Activated naive CD8-positive, alpha-beta T cell treated with anti-CD3 and anti-CD28 coated beads for 36 hours (primary cell): ENCODE data around the gene IFNL1. TPM values are rescaled to one million over a fixed set of nuclear protein-coding genes. Genes with fewer than 3 reads are reported as not detected.

Experiments used
- DNase-seq: peaks from one replicate; pipeline ENCODE4 v3.0.0; 2021
- H3K27ac Mint-ChIP-seq: one replicate; pipeline ENCODE4 v1.8.0; 2022; ENCODE audit warnings: mild to moderate bottlenecking, moderate library complexity, mixed read lengths
- H3K27me3 Mint-ChIP-seq: one replicate; pipeline ENCODE4 v1.8.0; 2022; ENCODE audit warnings: mild to moderate bottlenecking, mixed read lengths
- H3K36me3 Mint-ChIP-seq: one replicate; pipeline ENCODE4 v1.8.0; 2021; ENCODE audit warnings: mild to moderate bottlenecking, mixed read lengths
- H3K4me1 Mint-ChIP-seq: one replicate; pipeline ENCODE4 v1.8.0; 2021; ENCODE audit warnings: mixed read lengths
- H3K4me3 Mint-ChIP-seq: one replicate; pipeline ENCODE4 v1.8.0; 2022; ENCODE audit warnings: mild to moderate bottlenecking, moderate library complexity, mixed read lengths
- H3K9me3 Mint-ChIP-seq: one replicate; pipeline ENCODE4 v1.8.0; 2022; ENCODE audit warnings: mixed read lengths
- total RNA-seq, 2 experiments: library from RNA; stranded (reverse); gene quantifications; one replicate each; pipeline ENCODE4 v1.2.3, GENCODE V29; 2021

IFNL1 gene
- total RNA-seq, 2 experiments from 2014 or later: not detected

GRCh38 chr19:39310558-39311311 lies 14.5 kb downstream of the IFNL1 start:
- no peak overlapping the region for H3K4me3 Mint-ChIP-seq
- H3K36me3 Mint-ChIP-seq: peaks cover 20% of the 10 kb centered on the region
- H3K4me1 Mint-ChIP-seq: peaks cover 7% of the 10 kb centered on the region
- no peaks in the 10 kb centered on the region for H3K9me3 Mint-ChIP-seq
- H3K27ac Mint-ChIP-seq: no peak overlapping the region
- H3K27me3 Mint-ChIP-seq: no peaks in the 10 kb centered on the region
- no peak for DNase-seq

- H3K9me3 Mint-ChIP-seq: no peaks in the 10 kb centered on the region
- no peaks in the 10 kb centered on the region for H3K27me3 Mint-ChIP-seq
- no peak for DNase-seq
- H3K36me3 Mint-ChIP-seq: peaks cover 14% of the 10 kb centered on the region
- H3K27ac Mint-ChIP-seq: no peak overlapping the region
- H3K4me1 Mint-ChIP-seq: peaks cover 8% of the 10 kb centered on the region
- no peak overlapping the region for H3K4me3 Mint-ChIP-seq
Measured at GRCh38 chr19:39314016-39314728, 18.0 kb downstream of the IFNL1 start.

GRCh38 chr19:39315933-39316332 lies 19.7 kb downstream of the IFNL1 start:
- Mint-ChIP-seq H3K27me3 (no peaks in the 10 kb centered on the region), H3K27ac (no peak overlapping the region), H3K36me3 (peaks cover 9% of the 10 kb centered on the region), H3K9me3 (no peaks in the 10 kb centered on the region), H3K4me1 (peaks cover 8% of the 10 kb centered on the region), H3K4me3 (no peak overlapping the region)
- DNase-seq: no peak

- no peak overlapping the region for H3K27ac Mint-ChIP-seq
- H3K9me3 Mint-ChIP-seq: no peaks in the 10 kb centered on the region
- peaks cover 12% of the 10 kb centered on the region for H3K4me1 Mint-ChIP-seq
- no peaks in the 10 kb centered on the region for H3K27me3 Mint-ChIP-seq
- H3K4me3 Mint-ChIP-seq: no peak overlapping the region
- no peak for DNase-seq
- peaks cover 9% of the 10 kb centered on the region for H3K36me3 Mint-ChIP-seq
Measured at GRCh38 chr19:39316627-39317321, 20.6 kb downstream of the IFNL1 start.

GRCh38 chr19:39317476-39317875 lies 21.3 kb downstream of the IFNL1 start:
- Mint-ChIP-seq H3K36me3 (peaks cover 7% of the 10 kb centered on the region), H3K27ac (no peak overlapping the region), H3K4me3 (no peak overlapping the region), H3K27me3 (no peaks in the 10 kb centered on the region), H3K4me1 (peaks cover 12% of the 10 kb centered on the region), H3K9me3 (no peaks in the 10 kb centered on the region)
- DNase-seq: no peak

- Mint-ChIP-seq H3K27ac (peak overlapping the region; percentile 14), H3K36me3 (peaks cover 7% of the 10 kb centered on the region), H3K4me3 (no peak overlapping the region), H3K27me3 (no peaks in the 10 kb centered on the region), H3K9me3 (no peaks in the 10 kb centered on the region), H3K4me1 (peaks cover 12% of the 10 kb centered on the region)
- no peak for DNase-seq
Measured at GRCh38 chr19:39318071-39318470, 21.9 kb downstream of the IFNL1 start.

- Mint-ChIP-seq H3K36me3 (peaks cover 3% of the 10 kb centered on the region), H3K27me3 (no peaks in the 10 kb centered on the region), H3K4me1 (peaks cover 12% of the 10 kb centered on the region), H3K9me3 (no peaks in the 10 kb centered on the region), H3K4me3 (peak overlapping the region; percentile 82), H3K27ac (no peak overlapping the region)
- no peak for DNase-seq
Measured at GRCh38 chr19:39318690-39319089, 22.5 kb downstream of the IFNL1 start.

GRCh38 chr19:39319098-39319891 lies 23.1 kb downstream of the IFNL1 start:
- no peak overlapping the region for H3K27ac Mint-ChIP-seq
- H3K9me3 Mint-ChIP-seq: no peaks in the 10 kb centered on the region
- H3K4me3 Mint-ChIP-seq: peak overlapping the region; percentile 82
- peaks cover 12% of the 10 kb centered on the region for H3K4me1 Mint-ChIP-seq
- H3K36me3 Mint-ChIP-seq: peaks cover 3% of the 10 kb centered on the region
- H3K27me3 Mint-ChIP-seq: no peaks in the 10 kb centered on the region
- DNase-seq: no peak

- Mint-ChIP-seq H3K36me3 (peaks cover 3% of the 10 kb centered on the region), H3K4me1 (peaks cover 12% of the 10 kb centered on the region), H3K9me3 (no peaks in the 10 kb centered on the region), H3K27ac (peak overlapping the region; percentile 44), H3K27me3 (no peaks in the 10 kb centered on the region), H3K4me3 (peak overlapping the region; percentile 82)
- DNase-seq: no peak
Measured at GRCh38 chr19:39319892-39320248, 23.7 kb downstream of the IFNL1 start.

GRCh38 chr19:39321117-39321831 lies 25.1 kb downstream of the IFNL1 start:
- Mint-ChIP-seq H3K27me3 (no peaks in the 10 kb centered on the region), H3K27ac (peak overlapping the region; percentile 54), H3K36me3 (peaks cover 4% of the 10 kb centered on the region)

GRCh38 chr19:39321832-39322176 lies 25.6 kb downstream of the IFNL1 start:
- H3K27me3 Mint-ChIP-seq: no peaks in the 10 kb centered on the region
- H3K4me1 Mint-ChIP-seq: peaks cover 12% of the 10 kb centered on the region
- DNase-seq: no peak

More at GRCh38 chr19:39321117-39321831, 25.1 kb downstream of the IFNL1 start:
- H3K4me1 Mint-ChIP-seq: peaks cover 12% of the 10 kb centered on the region
- no peaks in the 10 kb centered on the region for H3K9me3 Mint-ChIP-seq
- no peak for DNase-seq
- peak overlapping the region; percentile 76 for H3K4me3 Mint-ChIP-seq

GRCh38 chr19:39324242-39324842 lies 28.1 kb downstream of the IFNL1 start:
- DNase-seq: no peak
- Mint-ChIP-seq H3K27me3 (no peaks in the 10 kb centered on the region), H3K4me3 (no peak overlapping the region), H3K27ac (no peak overlapping the region), H3K36me3 (peaks cover 12% of the 10 kb centered on the region), H3K9me3 (no peaks in the 10 kb centered on the region), H3K4me1 (peaks cover 22% of the 10 kb centered on the region)

More at GRCh38 chr19:39321832-39322176, 25.6 kb downstream of the IFNL1 start:
- peaks cover 6% of the 10 kb centered on the region for H3K36me3 Mint-ChIP-seq
- no peak overlapping the region for H3K27ac Mint-ChIP-seq
- H3K4me3 Mint-ChIP-seq: peak overlapping the region; percentile 76
- no peaks in the 10 kb centered on the region for H3K9me3 Mint-ChIP-seq

GRCh38 chr19:39325778-39326665 lies 29.8 kb downstream of the IFNL1 start:
- H3K4me1 Mint-ChIP-seq: peaks cover 28% of the 10 kb centered on the region
- peak overlapping the region; percentile 29 for H3K4me3 Mint-ChIP-seq
- H3K36me3 Mint-ChIP-seq: peaks cover 12% of the 10 kb centered on the region
- H3K9me3 Mint-ChIP-seq: no peaks in the 10 kb centered on the region
- DNase-seq: no peak
- H3K27ac Mint-ChIP-seq: peak overlapping the region; percentile 25
- no peaks in the 10 kb centered on the region for H3K27me3 Mint-ChIP-seq
